Non-pigmented ciliary epithelial cell (primary cell): ENCODE measurements around the gene CLCN7.
"Not testable (repeated sequence)": the region's sequence is repeated elsewhere in the genome, so short reads cannot be mapped to it uniquely, and the experiment has no call there.

Source experiments
- DNase-seq: peaks from one replicate; pipeline ENCODE4 v3.0.0-alpha.2; 2010; ENCODE audit warnings: low read depth

Gene CLCN7

DNA sequence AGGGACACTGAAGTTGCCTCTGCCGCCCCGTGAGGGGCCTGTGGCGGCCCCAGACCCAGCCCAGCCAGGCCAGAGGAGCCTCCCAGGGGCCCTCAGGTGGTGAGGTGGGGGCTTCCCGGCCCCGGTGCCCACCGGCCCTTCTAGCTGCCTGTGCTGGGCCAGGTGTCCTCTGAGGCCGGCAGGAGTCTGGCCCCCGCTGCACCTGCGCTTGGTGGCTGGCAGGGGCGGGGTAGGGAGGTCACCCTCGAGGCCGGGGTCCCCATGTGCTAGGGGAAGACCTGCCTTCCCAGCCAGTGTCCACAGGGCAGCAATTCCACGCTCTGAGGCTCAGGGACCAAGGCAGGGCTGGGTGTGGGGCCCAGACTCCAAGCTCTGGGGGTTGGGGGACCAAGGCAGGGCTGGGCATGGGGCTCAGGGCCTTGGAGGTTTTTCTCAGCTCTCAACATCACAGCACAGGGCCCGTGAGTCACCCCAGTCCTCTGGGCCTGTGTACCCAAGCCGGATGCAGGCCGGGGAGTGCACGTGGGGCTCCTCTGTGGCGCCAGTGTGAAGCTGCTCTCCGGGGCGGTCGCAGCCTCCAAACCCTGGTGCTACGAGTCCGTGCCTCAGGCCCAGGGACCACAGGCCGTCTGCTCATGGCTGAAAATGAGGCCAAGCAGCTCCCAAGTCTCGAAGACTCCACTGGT lies 29.2 kb downstream of the CLCN7 start:
- DNase-seq: no peak

DNA sequence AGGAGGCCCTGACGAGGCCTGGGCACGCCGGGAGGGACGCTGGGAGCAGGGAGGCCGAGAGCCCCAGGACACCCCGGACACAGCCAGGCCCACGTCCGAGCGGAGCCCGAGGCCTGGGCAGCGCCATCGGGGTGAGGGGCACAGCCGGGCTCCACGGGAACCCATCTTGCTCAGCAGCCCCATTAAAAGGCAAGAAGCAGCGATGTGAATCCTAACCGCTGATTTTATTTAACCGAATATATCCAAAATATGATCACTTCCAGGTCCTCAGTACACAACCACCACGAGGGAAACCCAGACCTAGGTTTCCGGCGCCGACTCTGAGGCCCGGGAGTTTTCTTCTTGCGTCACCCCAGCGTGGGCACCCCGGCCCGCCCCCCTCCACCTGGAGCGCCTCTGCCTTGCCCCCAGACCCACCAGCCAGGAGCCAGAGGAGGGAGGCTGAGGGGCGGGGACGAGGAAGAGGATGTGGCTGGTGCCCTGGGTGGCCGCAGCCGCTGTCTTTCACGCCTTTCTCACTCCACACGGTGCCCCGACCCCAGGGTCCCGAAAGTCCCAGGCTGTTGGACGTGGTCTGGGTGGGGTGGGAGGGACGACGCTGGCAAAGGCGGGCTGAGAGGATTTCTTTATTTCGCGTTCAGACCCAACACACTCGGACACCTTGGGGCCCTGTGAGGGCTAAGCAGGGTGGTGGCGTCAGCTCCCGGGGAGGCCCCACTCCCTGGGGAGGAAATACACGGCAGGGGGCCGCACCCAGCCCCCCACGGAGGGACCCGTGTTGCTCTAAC lies 29.9 kb downstream of the CLCN7 start:
- DNase-seq: no peak

DNA sequence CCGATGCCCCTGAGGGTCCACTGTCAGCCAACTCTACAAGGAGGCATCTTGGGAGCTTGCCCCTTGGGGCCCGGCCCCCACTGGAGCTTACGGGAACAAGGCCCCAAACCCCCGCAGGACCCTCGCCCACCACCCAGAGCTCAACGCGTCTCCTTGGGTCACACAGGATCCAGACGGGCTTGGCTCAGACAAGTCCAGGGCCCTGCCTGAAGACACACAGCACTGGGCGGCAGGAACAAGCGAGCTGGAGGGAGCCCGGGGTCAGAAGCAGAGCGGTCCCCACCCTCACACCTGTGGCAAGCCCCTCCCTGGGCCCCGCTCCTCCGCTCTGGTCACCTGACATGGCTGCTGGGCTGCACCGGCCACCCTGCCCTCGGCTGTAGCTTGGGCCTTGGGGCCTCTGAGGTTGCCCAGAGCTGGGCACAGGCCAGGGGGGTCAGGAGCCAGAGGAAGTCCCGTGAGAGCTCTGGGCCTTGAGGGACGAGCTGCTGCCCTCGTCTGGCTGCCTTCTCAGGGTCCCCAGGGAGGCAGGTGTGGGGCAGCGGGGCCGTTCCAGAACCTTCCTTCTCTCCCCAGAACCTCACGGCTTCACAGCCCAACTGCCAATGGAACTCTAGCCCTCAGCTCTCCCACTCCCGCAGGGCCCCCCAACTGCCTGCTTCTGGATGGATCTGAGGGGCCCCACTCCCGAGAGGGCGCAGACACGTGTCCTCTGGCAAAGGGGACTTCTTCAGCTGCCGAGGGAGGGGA lies 30.7 kb downstream of the CLCN7 start, which contains the start of gene CCDC154:
Gene CCDC154 (minus strand): TSS at position 577 of the 750 bp plus-strand sequence. CDS start 234 bp downstream, at position 343.
- DNase-seq: no peak

DNA sequence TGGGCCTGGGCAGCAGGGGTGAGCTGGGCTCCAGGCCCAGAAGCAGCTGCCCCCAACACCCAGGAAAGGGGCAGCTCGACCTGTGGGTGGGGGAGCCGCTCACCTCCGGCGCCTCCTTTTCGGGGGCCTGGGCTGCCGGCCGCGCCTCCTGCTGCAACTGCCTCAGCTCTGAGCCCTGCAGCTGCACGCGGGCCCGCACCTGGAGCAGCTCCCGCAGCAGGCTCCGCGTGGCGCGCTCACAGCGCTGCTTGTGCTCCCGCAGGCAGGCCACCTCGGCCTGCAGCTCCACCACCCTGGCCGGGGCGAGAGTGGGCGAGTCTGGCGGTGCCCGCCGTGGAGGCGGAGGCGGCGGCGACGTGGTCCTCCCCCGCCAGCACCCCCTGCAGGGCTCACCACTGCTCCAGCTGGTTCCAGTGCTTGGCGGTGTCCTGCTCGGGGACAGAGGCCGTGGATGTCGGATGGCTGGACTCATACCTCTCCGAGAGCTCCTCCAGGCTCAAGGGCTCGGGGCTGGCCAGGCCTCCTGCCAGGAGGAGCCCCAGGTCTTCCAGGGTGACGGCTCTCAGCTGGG lies 31.3 kb downstream of the CLCN7 start:
- DNase-seq: no peak

DNA sequence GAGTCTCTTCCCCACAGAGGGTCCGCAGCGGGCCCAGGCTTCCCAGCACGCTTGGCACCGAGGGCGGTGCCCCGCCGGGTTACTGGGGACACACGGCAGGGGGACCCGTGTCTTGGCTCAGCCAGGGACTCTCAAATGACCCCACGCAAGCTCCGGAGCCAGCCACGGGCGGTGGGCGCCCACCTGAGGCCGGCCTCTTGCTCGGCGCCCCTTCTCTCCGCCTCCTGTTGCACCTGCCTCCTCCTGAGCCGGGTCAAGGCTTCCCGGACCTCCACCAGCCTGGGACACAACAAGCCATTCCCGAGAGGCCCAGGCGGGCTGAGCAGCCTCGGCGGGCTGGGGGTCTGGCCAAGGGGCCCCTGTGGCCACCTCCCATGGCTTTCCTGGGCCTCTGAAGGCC lies 32.1 kb downstream of the CLCN7 start:
- no peak for DNase-seq

DNA sequence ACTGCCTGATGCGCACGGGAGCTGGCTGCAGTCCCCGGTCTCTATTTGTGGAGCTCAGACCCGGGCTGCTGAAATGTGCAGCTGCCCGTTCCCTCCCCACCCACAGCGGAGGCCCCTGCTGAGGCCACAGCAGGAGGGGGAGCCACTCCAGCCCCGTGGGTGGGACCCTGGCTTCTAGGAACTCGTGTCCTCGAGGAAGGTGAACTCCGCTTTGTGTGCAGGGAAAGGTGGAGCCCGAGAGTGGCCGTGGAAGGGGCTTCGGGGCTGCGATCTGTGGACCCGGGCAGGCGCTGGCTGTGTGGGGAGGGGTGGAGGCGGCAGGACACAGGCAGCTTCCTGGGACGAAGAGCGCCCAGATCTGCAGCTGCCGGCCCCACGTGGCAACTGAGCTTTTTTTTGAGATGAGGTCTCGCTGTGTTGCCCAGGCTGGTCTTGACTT lies 33.4 kb downstream of the CLCN7 start:
- DNase-seq: no peak

DNA sequence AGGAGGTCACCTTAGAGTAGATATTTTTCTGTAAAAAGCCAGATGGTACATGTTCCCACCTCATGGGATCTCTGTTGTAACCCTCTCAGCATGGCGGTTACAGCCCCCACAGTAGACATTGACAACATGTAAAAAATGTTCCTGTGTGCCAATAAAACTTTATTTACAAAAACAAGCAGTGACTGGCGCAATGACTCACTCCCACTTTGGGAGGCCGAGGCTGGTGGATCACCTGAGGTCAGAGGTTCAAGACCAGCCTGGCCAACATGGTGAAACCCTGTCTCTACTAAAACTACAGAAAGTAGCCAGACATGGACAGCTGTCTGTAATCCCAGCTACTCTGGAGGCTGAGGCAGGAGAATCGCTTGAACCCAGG lies 35.1 kb downstream of the CLCN7 start:
- not testable (repeated sequence) for DNase-seq

DNA sequence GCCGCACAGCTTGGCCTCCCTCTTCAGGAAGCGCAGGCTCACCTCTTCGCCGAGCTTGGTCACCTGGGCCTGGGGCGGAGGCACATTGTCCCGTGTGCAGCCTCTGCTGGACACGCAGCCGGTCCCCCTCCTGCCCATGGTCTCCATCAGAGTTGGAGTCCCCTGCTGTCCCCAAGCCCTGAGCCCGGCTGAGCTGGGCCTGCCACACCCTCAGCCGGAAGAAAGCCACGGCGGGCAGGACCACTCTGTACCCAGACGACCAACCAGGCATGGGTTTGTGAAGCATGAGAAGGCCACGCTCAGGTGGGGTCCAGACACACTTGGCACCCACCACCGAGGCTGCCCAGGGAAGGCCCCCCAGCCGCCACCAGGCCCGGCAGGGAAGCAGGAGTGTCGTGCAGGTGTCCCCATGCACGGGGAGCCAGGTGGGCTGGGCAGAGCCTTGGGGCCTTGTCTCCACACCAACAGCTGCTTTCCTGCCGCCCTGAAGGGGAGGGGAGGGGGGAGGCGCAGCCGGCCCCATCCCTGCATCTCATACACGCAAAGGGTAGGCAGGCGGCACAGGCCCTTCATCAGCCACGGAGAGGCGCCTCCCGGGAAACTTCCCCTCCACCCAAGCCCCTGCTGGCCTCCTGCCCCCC lies 35.6 kb downstream of the CLCN7 start:
- DNase-seq: no peak

DNA sequence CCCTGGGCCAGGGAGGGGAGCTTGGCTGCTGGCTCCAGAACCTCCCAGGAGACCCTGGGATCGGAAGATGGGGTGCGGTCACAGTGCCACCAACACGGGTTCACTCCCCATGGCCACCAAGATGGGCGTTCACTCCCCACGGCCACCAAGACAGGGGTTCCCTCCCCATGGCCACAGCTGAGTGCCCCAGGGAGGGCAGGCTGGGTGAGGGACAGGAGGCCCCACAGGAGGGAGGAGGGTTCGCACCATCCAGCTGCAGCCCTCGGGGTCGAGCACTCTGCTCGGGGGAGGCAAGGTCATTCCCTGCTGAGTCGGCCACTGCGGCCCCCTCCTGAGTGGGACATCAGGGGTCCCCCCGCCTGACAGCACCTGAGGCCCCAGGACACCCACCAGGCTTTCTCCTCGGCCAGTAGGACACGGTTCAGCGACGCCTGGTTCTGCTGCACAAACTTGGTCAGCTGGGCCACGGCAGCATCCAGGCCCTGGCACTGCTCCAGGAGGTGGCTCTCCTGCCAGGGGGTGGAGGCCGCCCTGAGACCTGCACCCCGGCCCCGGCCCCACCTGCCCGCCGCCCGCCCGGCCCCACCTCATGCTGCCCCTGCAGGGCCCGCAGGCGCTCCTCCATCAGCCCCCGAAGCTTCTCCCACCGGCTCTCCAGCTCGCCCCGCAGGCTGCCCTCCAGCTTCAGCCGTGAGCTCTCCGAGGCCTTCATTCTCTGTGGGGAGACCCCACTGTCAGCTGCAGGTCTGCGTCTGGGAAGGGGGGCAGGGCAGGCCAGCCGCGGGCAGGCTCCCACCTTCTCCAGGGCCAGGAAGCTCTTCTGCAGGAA lies 36.4 kb downstream of the CLCN7 start:
- DNase-seq: no peak

DNA sequence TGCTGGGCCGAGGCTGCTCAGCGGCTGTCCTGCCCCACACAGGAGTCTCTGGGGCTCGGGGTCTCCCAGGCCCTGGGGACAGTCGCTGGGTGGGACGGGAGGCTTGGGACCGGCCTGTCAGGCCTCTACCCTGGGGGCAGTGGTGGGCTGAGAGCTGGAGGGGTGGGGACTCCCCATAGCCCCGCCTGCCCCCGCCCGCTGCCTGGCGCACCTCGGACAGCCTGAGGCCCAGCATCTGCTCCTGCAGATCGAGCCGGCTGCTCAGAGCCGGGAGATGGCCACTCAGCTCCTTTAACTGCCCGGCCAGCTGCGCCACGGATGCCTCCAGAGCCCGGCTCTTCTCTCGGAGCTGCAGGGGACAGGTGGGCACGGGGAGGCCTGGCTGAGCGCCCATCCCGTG lies 37.2 kb downstream of the CLCN7 start:
- DNase-seq: no peak

DNA sequence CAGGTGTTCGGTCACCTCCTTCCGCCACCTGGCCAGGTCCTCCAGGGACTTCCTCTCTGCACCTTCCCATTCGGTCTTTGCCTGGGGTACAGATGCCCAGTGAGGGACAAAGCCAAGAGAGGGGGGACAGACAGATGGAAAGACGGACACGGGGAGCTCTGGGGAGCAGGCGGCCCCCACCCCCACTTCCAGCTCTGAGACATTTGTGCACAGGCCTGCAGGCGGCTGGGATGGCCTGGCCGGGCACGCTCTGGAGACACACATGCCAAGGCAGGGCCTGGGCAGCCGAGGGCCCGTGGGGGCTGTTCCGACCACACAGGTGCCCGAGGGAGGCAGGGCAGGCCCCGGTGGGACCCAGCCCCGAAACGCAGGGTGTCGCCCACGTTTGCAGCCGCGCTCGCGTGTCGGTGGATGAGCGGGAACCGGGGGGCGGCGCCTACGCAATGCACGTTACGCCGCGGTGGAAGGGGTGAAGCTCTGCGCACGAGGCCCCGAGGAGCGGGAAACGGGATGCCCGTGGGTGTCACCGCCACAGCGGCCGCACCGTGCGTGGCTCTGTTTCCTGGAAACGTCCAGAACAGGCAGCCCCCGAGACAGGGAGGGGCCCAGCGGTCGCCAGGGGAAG lies 38.0 kb downstream of the CLCN7 start:
- DNase-seq: no peak

DNA sequence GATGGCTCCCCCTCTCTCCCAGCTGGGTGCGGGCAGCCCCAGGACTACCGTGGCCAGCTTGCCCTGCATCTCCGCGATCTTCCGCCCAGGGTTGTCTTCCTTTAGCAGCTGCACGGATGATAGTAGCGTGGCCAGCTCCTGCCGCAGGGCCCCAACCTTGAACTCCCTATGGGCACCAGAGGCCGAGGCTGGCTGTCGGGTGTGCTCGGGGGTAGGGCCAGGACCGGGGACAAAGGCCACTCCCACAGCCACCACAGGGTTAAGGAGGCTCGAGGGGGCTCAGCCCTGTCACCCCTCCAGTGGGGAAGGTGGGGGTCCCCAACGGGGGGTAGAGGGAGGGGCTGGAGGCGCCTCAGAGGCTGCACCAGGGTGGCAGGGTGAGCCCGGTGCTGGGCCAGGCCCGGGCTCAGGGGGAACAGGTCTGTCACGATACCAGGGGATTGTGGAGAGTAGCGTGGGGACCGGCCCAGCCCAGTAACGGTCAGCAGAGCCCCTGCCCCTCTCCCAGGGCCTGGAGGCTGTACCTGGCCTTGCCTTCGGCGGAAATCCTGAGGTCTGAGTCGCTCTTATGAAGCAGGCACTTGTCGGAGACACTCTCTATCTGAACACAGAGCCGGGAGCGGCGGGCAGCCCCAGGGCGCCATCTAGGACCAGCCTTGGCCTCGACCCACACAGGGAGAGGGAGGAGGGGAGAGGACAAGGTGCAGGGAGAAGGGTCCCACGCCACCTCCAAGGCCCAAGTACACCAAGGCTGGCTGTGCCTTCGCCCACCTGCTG lies 38.7 kb downstream of the CLCN7 start:
- no peak for DNase-seq

DNA sequence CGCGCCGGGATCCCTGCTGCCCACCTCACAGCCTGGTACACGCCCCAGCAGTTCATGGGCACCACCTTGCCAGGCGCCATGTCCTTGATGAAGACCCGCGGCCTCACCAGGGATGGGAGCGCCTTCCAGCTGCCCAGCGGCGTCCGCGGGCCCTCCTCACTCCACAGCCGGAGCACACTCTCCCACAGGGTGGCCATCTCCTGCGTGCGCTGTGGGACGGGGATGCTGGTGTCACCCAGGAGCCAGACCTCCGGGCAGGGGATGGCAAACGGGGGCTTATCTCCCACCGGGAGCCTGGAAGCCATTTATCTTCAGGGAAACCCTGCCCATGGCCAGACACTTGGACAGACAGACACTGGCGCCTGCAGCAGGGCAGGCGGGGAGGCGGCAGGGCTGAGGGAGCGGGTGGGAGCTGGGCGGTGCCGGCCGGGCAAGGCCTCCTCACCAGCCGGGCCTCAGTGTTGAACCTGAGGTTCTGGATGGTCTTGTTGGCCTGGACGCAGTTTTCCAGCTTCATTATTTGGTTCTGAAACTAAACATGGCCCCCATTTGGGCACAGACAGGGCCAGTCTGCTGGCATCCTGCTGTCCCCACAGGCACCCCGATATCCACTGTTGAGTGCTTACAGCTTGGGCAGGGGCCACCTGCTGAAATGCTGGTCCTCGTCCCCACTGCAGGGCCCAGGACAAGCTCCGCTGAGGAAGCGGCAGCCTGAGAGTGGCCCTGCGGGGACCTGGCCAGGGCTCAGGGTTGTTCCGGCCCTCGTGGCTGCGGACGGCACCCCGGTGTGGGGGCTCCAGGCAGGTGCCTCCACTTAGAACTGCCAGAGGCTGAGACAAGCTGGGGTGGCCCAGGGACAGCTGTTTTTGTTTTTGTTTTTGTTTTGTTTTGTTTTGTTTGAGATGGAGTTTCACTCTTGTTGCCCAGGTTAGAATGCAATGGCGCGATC lies 39.9 kb downstream of the CLCN7 start:
- DNase-seq: no peak

DNA sequence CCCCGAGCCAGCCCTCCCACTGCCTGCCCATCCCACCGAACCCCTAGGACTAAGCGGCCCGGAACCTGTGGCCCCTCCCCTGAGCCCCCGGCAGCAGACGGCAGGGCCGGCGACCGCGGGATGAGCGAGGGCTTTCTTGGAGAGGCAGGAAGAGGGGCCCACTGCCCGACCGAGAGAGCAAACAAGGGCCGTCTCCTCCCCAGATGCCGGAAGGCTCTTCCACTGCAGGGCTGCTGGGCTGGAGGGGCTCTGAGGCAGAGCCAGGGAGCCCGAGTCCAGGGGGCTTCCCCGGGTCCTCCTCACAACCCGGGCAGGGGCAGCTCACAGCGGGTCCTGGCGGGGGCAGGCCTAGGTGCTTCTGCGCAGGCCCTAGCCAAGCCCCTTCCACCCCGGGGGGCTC lies 41.1 kb downstream of the CLCN7 start:
- DNase-seq: no peak

DNA sequence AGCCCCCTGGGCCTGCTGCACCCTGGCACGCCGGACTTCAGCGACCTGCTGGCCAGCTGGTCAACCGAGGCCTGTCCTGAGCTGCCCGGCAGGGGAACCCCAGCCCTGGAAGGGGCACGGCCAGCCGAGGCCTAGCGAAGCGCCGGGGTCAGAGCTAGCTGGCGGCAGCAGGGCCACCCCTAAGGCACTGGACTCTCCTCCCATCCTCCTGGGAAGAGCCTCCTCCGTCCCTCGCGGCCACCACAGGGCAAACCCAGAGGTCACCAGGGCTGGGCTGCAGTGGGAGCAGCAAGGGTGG lies 41.6 kb downstream of the CLCN7 start:
- no peak for DNase-seq

DNA sequence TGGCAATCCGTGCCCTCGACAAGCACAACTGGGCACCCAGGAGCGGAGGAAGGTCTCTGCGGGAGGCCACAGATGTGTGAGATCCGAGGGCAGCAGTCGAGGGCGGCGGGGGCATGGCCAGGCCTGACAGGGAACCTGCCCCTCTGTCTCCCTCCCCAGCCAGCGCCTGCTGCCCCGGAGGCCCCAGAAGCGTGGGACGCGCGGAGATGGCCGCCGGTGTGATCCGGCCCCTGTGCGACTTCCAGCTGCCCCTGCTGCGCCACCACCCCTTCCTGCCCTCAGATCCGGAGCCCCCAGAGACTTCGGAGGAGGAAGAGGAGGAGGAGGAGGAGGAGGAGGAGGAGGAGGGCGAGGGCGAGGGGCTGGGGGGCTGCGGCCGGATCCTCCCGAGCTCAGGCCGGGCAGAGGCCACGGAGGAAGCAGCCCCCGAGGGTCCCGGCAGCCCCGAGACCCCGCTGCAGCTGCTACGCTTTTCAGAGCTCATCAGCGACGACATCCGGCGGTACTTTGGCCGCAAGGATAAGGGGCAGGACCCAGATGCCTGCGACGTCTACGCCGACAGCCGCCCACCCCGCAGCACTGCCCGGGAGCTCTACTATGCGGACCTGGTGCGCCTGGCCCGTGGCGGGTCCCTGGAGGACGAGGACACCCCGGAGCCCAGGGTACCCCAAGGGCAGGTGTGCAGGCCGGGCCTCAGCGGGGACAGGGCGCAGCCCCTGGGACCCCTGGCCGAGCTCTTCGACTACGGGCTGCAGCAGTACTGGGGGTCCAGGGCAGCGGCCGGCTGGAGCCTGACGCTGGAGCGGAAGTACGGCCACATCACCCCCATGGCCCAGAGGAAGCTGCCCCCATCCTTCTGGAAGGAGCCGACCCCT lies 42.2 kb downstream of the CLCN7 start:
- no peak for DNase-seq

DNA sequence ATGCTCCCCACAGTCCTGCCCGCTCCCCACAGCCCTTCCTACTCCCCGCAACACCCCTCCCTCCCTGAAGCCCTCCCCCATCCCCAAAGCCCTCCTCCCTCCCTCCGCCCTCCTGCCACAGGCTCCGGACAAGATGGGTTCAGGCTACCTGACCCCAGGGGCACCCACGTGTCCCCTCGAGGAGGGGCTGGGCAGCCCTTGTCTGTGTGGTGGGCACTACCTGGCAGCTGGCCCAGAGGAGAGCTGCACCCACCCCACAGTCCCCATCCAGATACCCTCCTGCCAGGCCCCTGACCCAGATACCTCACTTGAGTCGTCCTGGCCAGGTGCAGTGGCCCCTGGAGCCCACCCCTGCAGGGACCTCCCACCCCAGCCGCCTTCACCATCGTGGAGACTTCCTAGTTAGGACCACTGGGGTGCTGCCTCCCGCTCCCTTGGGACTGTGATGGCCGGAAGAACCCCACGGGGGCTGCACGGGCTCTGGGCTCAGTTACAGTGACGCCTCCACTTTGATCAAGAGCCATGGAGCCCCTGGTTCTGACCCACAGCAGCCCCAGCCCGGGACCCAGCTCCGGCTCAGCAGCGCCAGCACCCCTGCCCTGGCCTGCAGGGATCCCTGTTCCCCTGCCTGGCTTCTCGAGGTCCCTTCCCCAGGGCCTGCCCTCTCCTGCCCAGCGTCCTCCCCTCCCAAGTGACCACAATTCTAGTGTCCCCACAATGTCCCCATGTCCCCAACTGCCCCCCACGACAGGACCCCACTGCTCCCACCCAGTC lies 43.1 kb downstream of the CLCN7 start:
- DNase-seq: no peak
